ENCODE results near the gene STXBP5L.
"Not testable (repeated sequence)": the region's sequence is repeated elsewhere in the genome, so short reads cannot be mapped to it uniquely, and the experiment has no call there.

Gene STXBP5L

GRCh38 chr3:121232309-121233225, 324.6 kb downstream of the STXBP5L start:
- DNase-seq, result peak; percentile 33

- DNase-seq, result no peak
Measured at GRCh38 chr3:121243208-121243607, 335.2 kb downstream of the STXBP5L start.

- no peak for DNase-seq
Measured at GRCh38 chr3:121252676-121253075, 344.7 kb downstream of the STXBP5L start.

- no peak for DNase-seq
Measured at GRCh38 chr3:121269389-121269788, 361.4 kb downstream of the STXBP5L start.

GRCh38 chr3:121274411-121274810, 366.4 kb downstream of the STXBP5L start:
- no peak for DNase-seq

- DNase-seq, result no peak
Measured at GRCh38 chr3:121295452-121295851, 387.4 kb downstream of the STXBP5L start.

- no peak for DNase-seq
Measured at GRCh38 chr3:121295979-121296378, 388.0 kb downstream of the STXBP5L start.

GRCh38 chr3:121324320-121324719, 416.3 kb downstream of the STXBP5L start:
- no peak for DNase-seq

- DNase-seq, result no peak
Measured at GRCh38 chr3:121330118-121330517, 422.1 kb downstream of the STXBP5L start.

GRCh38 chr3:121330634-121331033, 422.6 kb downstream of the STXBP5L start:
- no peak for DNase-seq

- not testable (repeated sequence) for DNase-seq
Measured at GRCh38 chr3:121355960-121356359, 448.0 kb downstream of the STXBP5L start.

- no peak for DNase-seq
Measured at GRCh38 chr3:121362035-121362734, 454.2 kb downstream of the STXBP5L start.

GRCh38 chr3:121388308-121388707, 480.3 kb downstream of the STXBP5L start:
- not testable (repeated sequence) for DNase-seq

GRCh38 chr3:121395967-121396366, 488.0 kb downstream of the STXBP5L start:
- DNase-seq, result not testable (repeated sequence)

- not testable (repeated sequence) for DNase-seq
Measured at GRCh38 chr3:121398051-121398450, 490.0 kb downstream of the STXBP5L start.

- DNase-seq, result no peak
Measured at GRCh38 chr3:121399820-121400219, 491.8 kb downstream of the STXBP5L start.

- no peak for DNase-seq
Measured at GRCh38 chr3:121405631-121406030, 497.6 kb downstream of the STXBP5L start.

GRCh38 chr3:121411523-121411922, 503.5 kb downstream of the STXBP5L start:
- no peak for DNase-seq

- DNase-seq, result no peak
Measured at GRCh38 chr3:121414924-121415323, 506.9 kb downstream of the STXBP5L start.

GRCh38 chr3:121418182-121418581, 510.2 kb downstream of the STXBP5L start:
- no peak for DNase-seq

- DNase-seq, result no peak
Measured at GRCh38 chr3:121424549-121424948, 516.5 kb downstream of the STXBP5L start.

- no peak for DNase-seq
Measured at GRCh38 chr3:121430664-121431215, 522.7 kb downstream of the STXBP5L start.

GRCh38 chr3:121431726-121432517, 523.9 kb downstream of the STXBP5L start:
- DNase-seq, result peak; percentile 48

All from NCI-H2029 (cell line).